Stomach (tissue), 4 donors: ENCODE data around the gene ST14.

Experiments used
- EP300 ChIP-seq: sonication (generic); formaldehyde crosslinking; IDR thresholded peaks from one replicate; pipeline ENCODE4 v1.6.1; 2017; ENCODE audit warnings: antibody characterized with exemption
- POLR2A ChIP-seq, 4 donors: fragments of 450-650 bp; IDR thresholded peaks; one replicate each; pipeline ENCODE4 v1.6.1; 2016; ENCODE audit warnings: antibody characterized with exemption in 4 of 4, control low read depth in 2 of 4, mild to moderate bottlenecking in 1 of 4, moderate library complexity in 1 of 4
- POLR2AphosphoS5 ChIP-seq, 3 donors: sonication (generic); formaldehyde crosslinking; IDR thresholded peaks; one replicate each; pipeline ENCODE4 v1.6.1; 2016; ENCODE audit warnings: antibody characterized with exemption in 3 of 3
- TF ChIP-seq, protein P1 (sequence below), 7 experiments: fragments of 450-650 bp in 4 of 7; fragments of 200-600 bp in 3 of 7; sonication (generic) in 3 of 7; IDR thresholded peaks; one replicate each; pipeline ENCODE4 v1.5.1; 2016 to 2019; ENCODE audit warnings: antibody characterized with exemption in 7 of 7, control low read depth in 2 of 7, mild to moderate bottlenecking in 1 of 7

DNA sequence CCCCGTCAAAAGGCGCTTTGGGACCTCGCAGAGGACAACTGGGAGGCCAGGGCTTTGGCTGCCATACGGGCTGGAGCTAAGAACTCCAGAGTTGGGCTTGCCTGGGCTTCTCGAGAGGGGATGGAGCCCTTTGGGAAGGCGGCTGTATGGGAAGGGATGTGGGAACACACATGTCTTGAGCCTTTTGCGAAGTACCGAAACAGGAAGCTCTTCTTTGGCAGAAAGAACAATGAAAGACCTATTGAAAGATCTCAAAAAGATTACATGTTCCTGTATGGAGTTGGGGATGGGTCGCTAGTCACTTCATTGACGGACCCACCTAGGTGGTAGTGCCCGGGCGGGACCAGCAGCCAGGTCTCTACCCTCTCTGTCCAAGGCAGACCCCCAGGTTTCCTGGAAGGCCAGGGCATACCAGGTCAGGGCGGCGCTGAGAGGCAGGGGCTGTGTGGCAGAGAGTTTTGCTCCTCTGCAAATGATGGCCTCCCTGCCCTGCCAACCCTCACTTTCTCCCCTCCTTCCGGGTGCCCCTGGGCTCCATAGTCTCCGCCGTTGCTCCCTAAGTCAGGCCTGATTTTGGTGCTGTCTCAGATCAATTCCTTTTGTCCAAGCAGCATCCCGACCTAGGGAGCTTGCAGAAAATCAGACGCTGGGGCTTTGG is 1.0 kb downstream of the ST14 start:
- TF ChIP-seq, protein P1, sequence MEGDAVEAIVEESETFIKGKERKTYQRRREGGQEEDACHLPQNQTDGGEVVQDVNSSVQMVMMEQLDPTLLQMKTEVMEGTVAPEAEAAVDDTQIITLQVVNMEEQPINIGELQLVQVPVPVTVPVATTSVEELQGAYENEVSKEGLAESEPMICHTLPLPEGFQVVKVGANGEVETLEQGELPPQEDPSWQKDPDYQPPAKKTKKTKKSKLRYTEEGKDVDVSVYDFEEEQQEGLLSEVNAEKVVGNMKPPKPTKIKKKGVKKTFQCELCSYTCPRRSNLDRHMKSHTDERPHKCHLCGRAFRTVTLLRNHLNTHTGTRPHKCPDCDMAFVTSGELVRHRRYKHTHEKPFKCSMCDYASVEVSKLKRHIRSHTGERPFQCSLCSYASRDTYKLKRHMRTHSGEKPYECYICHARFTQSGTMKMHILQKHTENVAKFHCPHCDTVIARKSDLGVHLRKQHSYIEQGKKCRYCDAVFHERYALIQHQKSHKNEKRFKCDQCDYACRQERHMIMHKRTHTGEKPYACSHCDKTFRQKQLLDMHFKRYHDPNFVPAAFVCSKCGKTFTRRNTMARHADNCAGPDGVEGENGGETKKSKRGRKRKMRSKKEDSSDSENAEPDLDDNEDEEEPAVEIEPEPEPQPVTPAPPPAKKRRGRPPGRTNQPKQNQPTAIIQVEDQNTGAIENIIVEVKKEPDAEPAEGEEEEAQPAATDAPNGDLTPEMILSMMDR (IDR thresholded peaks at IDR 0.05) = no peak
- TF ChIP-seq POLR2AphosphoS5 (IDR thresholded peaks at IDR 0.05) = no peak
- TF ChIP-seq POLR2A (IDR thresholded peaks at IDR 0.05) = no peak
- no peak for TF ChIP-seq EP300
